H9 (cell line): ENCODE results near the gene PDE6G. TPM values are rescaled to one million over a fixed set of nuclear protein-coding genes. Genes with fewer than 3 reads are reported as not detected.

Experiments
- DNase-seq: peaks from one replicate; pipeline ENCODE4 v3.0.0-alpha.2; 2017
- H2AFZ ChIP-seq: one replicate; pipeline ENCODE4 v1.6.1; 2013; ENCODE audit warnings: mild to moderate bottlenecking, low read length, control low read depth, moderate library complexity
- H2AK5ac ChIP-seq: 2 replicates; pipeline ENCODE4 v1.6.1; 2013; ENCODE audit warnings: low read length, control low read depth, mixed read lengths; ENCODE audit not compliant: insufficient read length
- H2BK120ac ChIP-seq: one replicate; pipeline ENCODE4 v1.6.1; 2013; ENCODE audit warnings: low read depth, mild to moderate bottlenecking, low read length, control low read depth, inconsistent platforms; ENCODE audit not compliant: poor library complexity, severe bottlenecking
- H2BK12ac ChIP-seq: 2 replicates; pipeline ENCODE4 v1.6.1; 2013; ENCODE audit warnings: low read length, control low read depth, mixed read lengths, low read depth; ENCODE audit not compliant: insufficient read length
- H2BK15ac ChIP-seq: 2 replicates; pipeline ENCODE4 v1.6.1; 2013; ENCODE audit warnings: low read depth, low read length, control low read depth
- H2BK20ac ChIP-seq: one replicate; pipeline ENCODE4 v1.6.1; 2013; ENCODE audit warnings: low read depth, mild to moderate bottlenecking, low read length, control low read depth, inconsistent platforms; ENCODE audit not compliant: poor library complexity, severe bottlenecking
- H2BK5ac ChIP-seq: 2 replicates; pipeline ENCODE4 v1.6.1; 2013; ENCODE audit warnings: low read length, control low read depth, mixed read lengths; ENCODE audit not compliant: insufficient read length
- H3K14ac ChIP-seq: 2 replicates; pipeline ENCODE4 v1.6.1; 2013; ENCODE audit warnings: low read length, control low read depth; ENCODE audit not compliant: insufficient read depth
- H3K18ac ChIP-seq: 2 replicates; pipeline ENCODE4 v1.6.1; 2013; ENCODE audit warnings: low read depth, mild to moderate bottlenecking, mixed read lengths, low read length, control low read depth; ENCODE audit not compliant: insufficient read length
- H3K23ac ChIP-seq: 2 replicates; pipeline ENCODE4 v1.6.1; 2013; ENCODE audit warnings: low read length, control low read depth, mixed read lengths, low read depth; ENCODE audit not compliant: insufficient read length
- H3K23me2 ChIP-seq: 2 replicates; pipeline ENCODE4 v1.6.1; 2013; ENCODE audit warnings: low read depth, mild to moderate bottlenecking, mixed read lengths, low read length, control low read depth; ENCODE audit not compliant: insufficient read length, poor library complexity, severe bottlenecking
- H3K27ac ChIP-seq: 2 replicates; pipeline ENCODE4 v1.5.1; 2013; ENCODE audit warnings: low read length, control low read depth, mixed read lengths, low read depth; ENCODE audit not compliant: insufficient read length
- H3K27me3 ChIP-seq: 2 replicates; pipeline ENCODE4 v1.6.1; 2013; ENCODE audit warnings: low read length, control low read depth, inconsistent platforms; ENCODE audit not compliant: insufficient read depth
- H3K4ac ChIP-seq: 2 replicates; pipeline ENCODE4 v1.6.1; 2013; ENCODE audit warnings: low read depth, mild to moderate bottlenecking, control low read depth, inconsistent platforms, low read length, moderate library complexity
- H3K4me1 ChIP-seq: 2 replicates; pipeline ENCODE4 v1.6.1; 2013; ENCODE audit warnings: low read length, control low read depth, inconsistent platforms; ENCODE audit not compliant: insufficient read depth
- H3K4me2 ChIP-seq: 2 replicates; pipeline ENCODE4 v1.6.1; 2013; ENCODE audit warnings: low read length, control low read depth, mixed read lengths; ENCODE audit not compliant: insufficient read length, insufficient read depth
- H3K56ac ChIP-seq: 2 replicates; pipeline ENCODE4 v1.6.1; 2013; ENCODE audit warnings: low read depth, mild to moderate bottlenecking, mixed read lengths, low read length, control low read depth; ENCODE audit not compliant: insufficient read length
- H3K79me1 ChIP-seq: 2 replicates; pipeline ENCODE4 v1.6.1; 2013; ENCODE audit warnings: low read depth, mild to moderate bottlenecking, moderate library complexity, low read length, control low read depth, inconsistent platforms; ENCODE audit not compliant: insufficient read depth, poor library complexity, severe bottlenecking
- H3K79me2 ChIP-seq: 2 replicates; pipeline ENCODE4 v1.6.1; 2013; ENCODE audit warnings: low read length, control low read depth, inconsistent platforms; ENCODE audit not compliant: insufficient read depth
- H3K9ac ChIP-seq: 2 replicates; pipeline ENCODE4 v1.6.1; 2013; ENCODE audit warnings: low read length, control low read depth, mixed read lengths; ENCODE audit not compliant: insufficient read length; ENCODE audit errors: extremely low read depth
- H3K9me3 ChIP-seq: one replicate; pipeline ENCODE4 v1.6.1; 2013; ENCODE audit warnings: low read depth, low read length, inconsistent platforms; ENCODE audit not compliant: control insufficient read depth
- H3T11ph ChIP-seq: one replicate; pipeline ENCODE4 v1.6.1; 2013; ENCODE audit warnings: mild to moderate bottlenecking, low read length, control low read depth, inconsistent platforms
- H4K20me1 ChIP-seq: one replicate; pipeline ENCODE4 v1.6.1; 2013; ENCODE audit not compliant: control insufficient read depth, insufficient read length, insufficient read depth
- H4K5ac ChIP-seq: 2 replicates; pipeline ENCODE4 v1.6.1; 2013; ENCODE audit warnings: low read depth, mild to moderate bottlenecking, mixed read lengths, low read length, control low read depth; ENCODE audit not compliant: insufficient read length
- H4K8ac ChIP-seq: replicated peaks from 2 replicates; pipeline ENCODE4 v1.6.1; 2013; ENCODE audit warnings: low read length, control low read depth, mixed read lengths, low read depth; ENCODE audit not compliant: insufficient read length
- H4K91ac ChIP-seq: 2 replicates; pipeline ENCODE4 v1.6.1; 2013; ENCODE audit warnings: low read depth, mild to moderate bottlenecking, moderate library complexity, mixed read lengths, low read length, control low read depth; ENCODE audit not compliant: insufficient read length
- H3K27ac Mint-ChIP-seq, 3 experiments: 2 replicates in 2 of 3; 3 replicates in 1 of 3; pipeline ENCODE4 v1.8.0; 2020 to 2021; ENCODE audit warnings: mixed read lengths in 3 of 3, mild to moderate bottlenecking in 1 of 3, moderate library complexity in 1 of 3
- H3K27me3 Mint-ChIP-seq: 2 replicates; pipeline ENCODE4 v1.8.0; 2021; ENCODE audit warnings: low read depth, mild to moderate bottlenecking, moderate library complexity, mixed read lengths
- H3K36me3 Mint-ChIP-seq, 3 experiments: 2 replicates in 2 of 3; 3 replicates in 1 of 3; pipeline ENCODE4 v1.8.0; 2020 to 2021; ENCODE audit warnings: low read depth in 3 of 3, mixed read lengths in 3 of 3; ENCODE audit not compliant: insufficient read depth in 1 of 3
- H3K4me1 Mint-ChIP-seq, 2 experiments: 2 replicates each; pipeline ENCODE4 v1.8.0; 2020; ENCODE audit warnings: mixed read lengths in 2 of 2
- H3K4me3 Mint-ChIP-seq, 2 experiments: 2 replicates in 1 of 2; 3 replicates in 1 of 2; pipeline ENCODE4 v1.8.0; 2020 to 2021; ENCODE audit warnings: mild to moderate bottlenecking in 2 of 2, mixed read lengths in 2 of 2, moderate library complexity in 1 of 2
- H3K9me3 Mint-ChIP-seq, 2 experiments: 2 replicates in 1 of 2; 3 replicates in 1 of 2; pipeline ENCODE4 v1.8.0; 2020; ENCODE audit warnings: mild to moderate bottlenecking in 2 of 2, mixed read lengths in 2 of 2, moderate library complexity in 1 of 2
- CTCF ChIP-seq: fragments of 200-600 bp; sonication (generic); conservative IDR thresholded peaks from 3 replicates; pipeline ENCODE4 v1.8.0; 2021; ENCODE audit warnings: antibody characterized with exemption, mild to moderate bottlenecking
- WGBS: extraction: QIAGEN DNeasy Blood & Tissue Kit; methylation state at CpG from one replicate; pipeline ENCODE4 v1.1.7; 2013; ENCODE audit warnings: missing lambda C conversion rate, low lambda C conversion rate, mixed read lengths; ENCODE audit not compliant: insufficient read length; ENCODE audit errors: extremely low coverage; 5-methylcytosine and 5-hydroxymethylcytosine counted together
- total RNA-seq: library from RNA; stranded (reverse); gene quantifications from 2 replicates; pipeline ENCODE4 v1.2.1, GENCODE V29; 2021

The PDE6G gene
- total RNA-seq, 1 experiment from 2014 or later: 5.7 TPM

GRCh38 chr17:81635973-81636504 is 20.3 kb downstream of the PDE6G start:
- Mint-ChIP-seq H3K4me3 (peak overlapping the region; percentile 90 to 98), H3K27me3 (no peaks in the 10 kb centered on the region), H3K9me3 (0 out of 5 replicates have a peak, but pooled peaks cover 0 to 2% of the 10 kb centered on the region in 2 experiments), H3K27ac (peak overlapping the region; percentile 85 to 98 (median 96)), H3K36me3 (peaks cover 10 to 13% (median 11%) of the 10 kb centered on the region in 3 experiments; a peak in 5 of 7 replicates), H3K4me1 (peaks cover 14% of the 10 kb centered on the region in 2 experiments)
- Histone ChIP-seq H2BK20ac (no peak overlapping the region), H4K20me1 (no peaks in the 10 kb centered on the region), H3K79me1 (peaks cover 11% of the 10 kb centered on the region), H3T11ph (no peak overlapping the region), H3K27me3 (no peaks in the 10 kb centered on the region), H3K9me3 (no peaks in the 10 kb centered on the region), H4K5ac (no peak overlapping the region), H2BK120ac (no peak overlapping the region), H4K91ac (no peak overlapping the region), H3K27ac (no peak overlapping the region), H3K23me2 (peaks cover 8% of the 10 kb centered on the region), H3K4me1 (no peaks in the 10 kb centered on the region), H2AK5ac (no peak overlapping the region), H3K4ac (no peak overlapping the region), H3K23ac (no peak overlapping the region), H3K18ac (peak overlapping the region; percentile 78), H3K9ac (peak overlapping the region; percentile 90), H2BK15ac (no peak overlapping the region), H3K4me2 (peak overlapping the region; percentile 86), H3K56ac (no peak overlapping the region), H2AFZ (no peak overlapping the region), H3K79me2 (peaks cover 20% of the 10 kb centered on the region; the same call in 1 of the 2 replicates), H3K14ac (peak overlapping the region; percentile 70; the same call in 1 of the 2 replicates), H4K8ac (no peak overlapping the region), H2BK12ac (no peak overlapping the region), H2BK5ac (no peak overlapping the region)
- DNase-seq: no peak
- WGBS: no CpG with 5 or more reads among the region's 18 CpGs
- no peak for TF ChIP-seq CTCF
